Mesodermal cell (in vitro differentiated cells): Measurements from ENCODE around the gene RAB8A.

Experiments
- H3K27ac ChIP-seq: 2 replicates; pipeline ENCODE4 v1.7.0; 2013; ENCODE audit warnings: mild to moderate bottlenecking, low read depth, low read length, moderate library complexity; ENCODE audit not compliant: severe bottlenecking
- H3K36me3 ChIP-seq: 2 replicates; pipeline ENCODE4 v1.7.1; 2013; ENCODE audit warnings: mild to moderate bottlenecking, low read length, moderate library complexity; ENCODE audit not compliant: control insufficient read depth, insufficient read depth
- H3K4me1 ChIP-seq: one replicate; pipeline ENCODE4 v1.7.1; 2013; ENCODE audit warnings: mild to moderate bottlenecking, low read length; ENCODE audit not compliant: insufficient read depth, control insufficient read depth, poor library complexity, severe bottlenecking
- H3K4me3 ChIP-seq: 2 replicates; pipeline ENCODE4 v1.7.0; 2013; ENCODE audit warnings: low read length, control low read depth, mild to moderate bottlenecking; ENCODE audit not compliant: insufficient read depth, poor library complexity, severe bottlenecking; ENCODE audit errors: extremely low read depth
- H3K9me3 ChIP-seq: 2 replicates; pipeline ENCODE4 v1.7.1; 2013; ENCODE audit warnings: mild to moderate bottlenecking, low read length, moderate library complexity; ENCODE audit not compliant: control insufficient read depth
- WGBS, 2 experiments: methylation state at CpG; one replicate each; pipeline ENCODE4 v1.1.5; 2013; ENCODE audit warnings: missing lambda C conversion rate in 2 of 2; ENCODE audit not compliant: insufficient coverage in 2 of 2; 5-methylcytosine and 5-hydroxymethylcytosine counted together

Gene RAB8A

DNA sequence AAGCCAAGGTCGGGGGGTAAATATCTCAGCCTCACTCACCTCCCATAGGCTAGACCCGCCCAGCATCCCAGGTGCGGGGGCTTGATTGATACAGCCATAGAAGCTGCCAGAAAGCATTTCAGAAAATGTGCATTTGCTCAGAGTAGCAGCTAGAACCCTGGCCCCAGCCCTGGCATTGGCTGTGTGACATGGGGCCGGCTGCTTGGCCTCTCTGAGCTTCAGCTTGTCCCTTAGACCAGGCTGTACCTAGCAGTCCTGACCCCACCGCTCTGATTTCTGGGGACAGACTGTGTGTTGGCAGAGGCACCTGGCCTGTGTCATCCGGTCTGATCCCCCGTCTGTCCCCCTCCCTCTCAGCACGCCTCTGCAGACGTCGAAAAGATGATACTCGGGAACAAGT is 15.4 kb downstream of the RAB8A start:
- Histone ChIP-seq H3K36me3 (peaks cover 98% of the 10 kb centered on the region), H3K4me3 (no peak overlapping the region)
- 83 to 98% methylated on average over 6 to 7 of the region's 11 CpGs for WGBS, 2 experiments

GRCh38 chr19:16127776-16128371 is 16.2 kb downstream of the RAB8A start:
- WGBS, 2 experiments, result 95 to 97% methylated on average over 16 to 21 of the region's 21 CpGs
- no peaks in the 10 kb centered on the region for H3K9me3 ChIP-seq
- peaks cover 98% of the 10 kb centered on the region for H3K36me3 ChIP-seq
- H3K4me3 ChIP-seq, result no peak overlapping the region
- H3K27ac ChIP-seq, result no peak overlapping the region
- H3K4me1 ChIP-seq, result no peaks in the 10 kb centered on the region

More for the DNA sequence above, 15.4 kb downstream of the RAB8A start:
- Histone ChIP-seq H3K9me3 (no peaks in the 10 kb centered on the region), H3K4me1 (no peaks in the 10 kb centered on the region), H3K27ac (no peak overlapping the region)

GRCh38 chr19:16131648-16132047 is 20.0 kb downstream of the RAB8A start:
- H3K36me3 ChIP-seq, result peaks cover 79% of the 10 kb centered on the region
- WGBS, 2 experiments, result 63 to 67% methylated on average over 3 of the region's 3 CpGs

GRCh38 chr19:16133818-16134217 is 22.1 kb downstream of the RAB8A start:
- Histone ChIP-seq H3K27ac (no peak overlapping the region), H3K4me3 (no peak overlapping the region), H3K36me3 (peaks cover 58% of the 10 kb centered on the region), H3K9me3 (no peaks in the 10 kb centered on the region), H3K4me1 (no peaks in the 10 kb centered on the region)
- 93 to 99% methylated on average over 4 of the region's 4 CpGs for WGBS, 2 experiments

More at GRCh38 chr19:16131648-16132047, 20.0 kb downstream of the RAB8A start:
- no peaks in the 10 kb centered on the region for H3K4me1 ChIP-seq
- H3K27ac ChIP-seq, result no peak overlapping the region
- no peaks in the 10 kb centered on the region for H3K9me3 ChIP-seq
- H3K4me3 ChIP-seq, result no peak overlapping the region

DNA sequence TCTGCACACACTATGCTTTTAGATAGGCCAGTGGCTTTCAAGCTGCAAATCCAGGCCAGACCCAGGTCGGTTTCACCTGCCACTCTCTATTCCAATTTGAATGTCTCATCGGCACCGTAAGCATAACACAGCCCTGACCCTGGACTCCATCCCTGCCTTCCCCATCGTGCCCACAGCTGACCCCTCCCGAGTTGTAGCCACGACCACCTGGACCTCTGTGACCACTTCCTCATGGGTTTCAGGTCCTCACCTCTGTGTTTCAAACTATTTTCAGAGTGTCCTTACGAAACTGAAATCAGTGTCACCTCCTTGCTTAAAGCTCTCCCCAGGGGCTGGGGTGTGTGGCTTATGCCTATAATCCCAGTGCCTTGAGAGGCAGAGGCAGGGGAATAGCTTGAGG is 22.8 kb downstream of the RAB8A start:
- Histone ChIP-seq H3K36me3 (peaks cover 51% of the 10 kb centered on the region), H3K27ac (no peak overlapping the region), H3K4me1 (no peaks in the 10 kb centered on the region), H3K9me3 (no peaks in the 10 kb centered on the region), H3K4me3 (no peak overlapping the region)
- 80 to 97% methylated on average over 6 to 7 of the region's 7 CpGs for WGBS, 2 experiments

DNA sequence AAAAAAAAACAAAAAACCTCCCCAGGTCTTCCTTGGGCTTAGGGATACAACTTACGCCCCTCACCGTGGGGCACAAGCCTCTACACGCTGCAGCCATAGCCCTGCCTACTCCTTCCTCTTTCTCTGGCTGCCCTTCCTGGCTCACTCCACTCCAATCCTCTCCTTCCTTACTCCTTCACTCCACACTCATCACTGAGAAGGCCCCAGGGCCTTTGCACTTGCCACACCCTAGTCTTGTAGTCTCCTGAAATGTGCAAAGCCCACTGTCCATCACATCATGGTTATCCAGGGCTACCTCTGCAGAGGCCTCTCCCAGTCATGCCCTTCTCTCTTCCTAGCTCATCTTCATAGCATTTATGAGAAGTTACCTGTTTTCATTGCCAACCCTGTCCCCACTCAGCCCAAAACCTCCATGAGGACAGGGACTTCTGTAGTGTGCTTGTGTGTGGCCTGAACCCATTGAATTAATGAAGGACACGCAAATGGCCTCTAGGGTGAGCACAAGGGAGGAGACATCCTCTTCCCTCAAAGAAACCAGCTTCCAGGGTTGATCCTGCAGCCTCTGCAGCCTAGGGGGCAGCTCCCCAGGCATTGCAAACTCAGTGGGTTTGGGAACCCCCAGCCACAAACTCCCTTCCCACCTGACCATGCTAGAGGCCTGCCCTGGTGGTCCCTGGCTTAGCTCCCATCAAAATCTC is 23.9 kb downstream of the RAB8A start:
- no peaks in the 10 kb centered on the region for H3K4me1 ChIP-seq
- no peaks in the 10 kb centered on the region for H3K9me3 ChIP-seq
- H3K4me3 ChIP-seq, result no peak overlapping the region
- H3K27ac ChIP-seq, result no peak overlapping the region
- peaks cover 40% of the 10 kb centered on the region for H3K36me3 ChIP-seq
- WGBS, 2 experiments, result 63 to 66% methylated on average over 3 to 4 of the region's 4 CpGs

DNA sequence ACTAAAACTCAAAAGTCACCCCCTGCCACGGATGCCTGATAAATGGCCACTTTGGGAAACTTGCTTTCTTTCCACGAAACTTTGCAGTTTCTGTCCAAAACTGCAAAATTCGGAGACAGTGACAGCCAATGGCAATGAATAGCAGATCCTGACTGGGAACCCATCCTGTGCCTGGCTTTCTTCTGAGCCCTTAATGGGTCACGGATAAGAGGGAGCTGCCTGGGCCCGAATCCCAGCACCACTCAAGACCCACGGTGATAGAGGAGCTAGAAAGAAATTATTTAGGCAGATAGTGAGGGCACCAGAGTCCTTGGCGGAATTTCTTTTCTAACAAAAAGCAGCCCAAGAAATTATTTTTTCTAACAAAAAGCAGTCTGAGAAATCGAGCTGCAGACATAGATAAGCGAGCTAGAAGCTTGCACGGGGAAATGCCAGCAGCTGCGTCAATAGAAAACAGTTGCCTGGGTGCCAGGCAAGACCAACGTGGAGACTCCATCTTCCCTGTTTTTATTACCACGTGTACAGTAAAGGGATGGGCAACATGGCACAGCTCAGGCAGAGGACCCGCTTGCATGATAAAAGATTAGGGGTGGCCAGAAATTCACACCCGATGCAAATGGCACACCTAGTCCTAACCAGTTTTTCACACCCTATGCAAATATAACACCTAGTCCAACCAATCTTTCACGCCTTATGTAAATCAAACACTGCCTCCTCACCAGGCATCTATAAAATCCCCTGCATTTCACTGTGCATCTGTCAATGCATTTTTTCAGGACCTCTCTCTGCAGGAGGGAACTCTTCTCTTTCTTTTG is 24.7 kb downstream of the RAB8A start:
- WGBS, 2 experiments, result 62 to 68% methylated on average over 13 to 14 of the region's 16 CpGs
- Histone ChIP-seq H3K4me1 (no peaks in the 10 kb centered on the region), H3K4me3 (no peak overlapping the region), H3K36me3 (peaks cover 32% of the 10 kb centered on the region), H3K9me3 (no peaks in the 10 kb centered on the region), H3K27ac (no peak overlapping the region)

DNA sequence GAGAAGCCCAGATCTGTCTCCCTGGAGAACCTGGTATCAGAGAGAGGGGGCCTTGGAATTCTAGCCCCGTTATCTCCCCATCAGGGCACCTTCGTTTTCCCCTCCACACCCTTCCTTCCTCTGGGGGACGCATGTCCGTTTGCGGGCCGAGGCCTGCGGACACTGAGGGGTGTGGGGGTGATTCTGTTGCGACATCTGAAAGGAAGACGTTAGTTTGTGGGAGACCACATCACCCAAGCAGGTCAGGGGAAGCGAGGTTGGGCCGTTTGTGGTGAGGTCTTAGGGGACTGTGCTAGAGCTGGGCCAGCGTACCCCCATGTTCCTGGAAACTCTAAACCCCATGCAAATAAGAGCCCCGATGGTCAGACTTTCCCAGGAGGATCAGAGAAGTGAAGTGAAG is 28.1 kb downstream of the RAB8A start:
- 84 to 100% methylated on average over 1 to 8 of the region's 13 CpGs for WGBS, 2 experiments
- H3K9me3 ChIP-seq, result no peaks in the 10 kb centered on the region
- no peak overlapping the region for H3K4me3 ChIP-seq
- H3K36me3 ChIP-seq, result no peaks in the 10 kb centered on the region
- no peaks in the 10 kb centered on the region for H3K4me1 ChIP-seq
- no peak overlapping the region for H3K27ac ChIP-seq

GRCh38 chr19:16141043-16141442 is 29.4 kb downstream of the RAB8A start:
- 43 to 74% methylated on average over 1 to 4 of the region's 4 CpGs for WGBS, 2 experiments
- H3K36me3 ChIP-seq, result no peaks in the 10 kb centered on the region
- H3K27ac ChIP-seq, result no peak overlapping the region
- no peaks in the 10 kb centered on the region for H3K4me1 ChIP-seq
- H3K9me3 ChIP-seq, result no peaks in the 10 kb centered on the region
- no peak overlapping the region for H3K4me3 ChIP-seq

DNA sequence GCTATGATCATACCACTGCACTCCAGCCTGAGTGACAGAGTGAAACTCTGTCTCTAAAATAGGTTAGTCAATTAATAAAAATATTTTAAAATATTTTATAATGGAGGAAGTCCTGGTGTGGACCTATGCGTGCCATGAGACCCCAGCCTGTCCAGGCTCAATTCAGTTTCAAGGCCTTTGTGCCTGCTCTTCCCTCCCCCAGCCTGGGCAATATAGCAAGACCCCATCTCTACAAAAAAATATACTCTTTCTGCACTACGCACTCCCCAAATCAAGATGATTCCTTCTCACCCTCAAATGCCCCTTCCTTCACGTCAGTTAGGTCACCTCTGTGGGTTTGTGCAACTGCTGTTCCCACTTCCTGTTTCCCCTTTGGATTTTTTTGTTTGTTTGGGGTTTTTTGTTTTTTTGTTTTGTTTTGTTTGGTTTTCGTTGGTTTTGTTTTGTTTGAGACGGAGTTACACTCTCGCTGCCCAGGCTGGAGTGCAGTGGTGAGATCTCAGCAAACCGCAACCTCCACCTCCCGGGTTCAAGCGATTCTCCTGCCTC is 30.4 kb downstream of the RAB8A start:
- Histone ChIP-seq H3K27ac (no peak overlapping the region), H3K36me3 (no peaks in the 10 kb centered on the region)
- 92 to 96% methylated on average over 5 to 7 of the region's 9 CpGs for WGBS, 2 experiments

More for the DNA sequence above, 30.4 kb downstream of the RAB8A start:
- Histone ChIP-seq H3K4me1 (no peaks in the 10 kb centered on the region), H3K4me3 (no peak overlapping the region), H3K9me3 (no peaks in the 10 kb centered on the region)
